HUES48 (cell line): ENCODE results near the gene SELENOI.
"Not testable (repeated sequence)": the region's sequence is repeated elsewhere in the genome, so short reads cannot be mapped to it uniquely, and the experiment has no call there.

ENCODE experiments used
- H3K27ac ChIP-seq: one replicate; pipeline ENCODE4 v1.7.0; 2013; ENCODE audit warnings: low read depth, low read length, inconsistent platforms
- H3K27me3 ChIP-seq: 2 replicates; pipeline ENCODE4 v1.6.1; 2013; ENCODE audit warnings: mild to moderate bottlenecking, low read length; ENCODE audit not compliant: control insufficient read depth, insufficient read depth
- H3K36me3 ChIP-seq: 2 replicates; pipeline ENCODE4 v1.6.1; 2013; ENCODE audit warnings: low read length; ENCODE audit not compliant: control insufficient read depth, insufficient read depth
- H3K4me1 ChIP-seq: 2 replicates; pipeline ENCODE4 v1.6.1; 2013; ENCODE audit warnings: mild to moderate bottlenecking, low read length; ENCODE audit not compliant: control insufficient read depth, insufficient read depth
- H3K4me3 ChIP-seq: 2 replicates; pipeline ENCODE4 v1.5.1; 2013; ENCODE audit warnings: mild to moderate bottlenecking, low read depth, low read length
- H3K9ac ChIP-seq: 2 replicates; pipeline ENCODE4 v1.6.1; 2013; ENCODE audit warnings: mild to moderate bottlenecking, low read depth, low read length, moderate library complexity
- H3K9me3 ChIP-seq: 2 replicates; pipeline ENCODE4 v1.6.1; 2013; ENCODE audit warnings: low read length; ENCODE audit not compliant: control insufficient read depth, insufficient read depth

SELENOI gene

DNA sequence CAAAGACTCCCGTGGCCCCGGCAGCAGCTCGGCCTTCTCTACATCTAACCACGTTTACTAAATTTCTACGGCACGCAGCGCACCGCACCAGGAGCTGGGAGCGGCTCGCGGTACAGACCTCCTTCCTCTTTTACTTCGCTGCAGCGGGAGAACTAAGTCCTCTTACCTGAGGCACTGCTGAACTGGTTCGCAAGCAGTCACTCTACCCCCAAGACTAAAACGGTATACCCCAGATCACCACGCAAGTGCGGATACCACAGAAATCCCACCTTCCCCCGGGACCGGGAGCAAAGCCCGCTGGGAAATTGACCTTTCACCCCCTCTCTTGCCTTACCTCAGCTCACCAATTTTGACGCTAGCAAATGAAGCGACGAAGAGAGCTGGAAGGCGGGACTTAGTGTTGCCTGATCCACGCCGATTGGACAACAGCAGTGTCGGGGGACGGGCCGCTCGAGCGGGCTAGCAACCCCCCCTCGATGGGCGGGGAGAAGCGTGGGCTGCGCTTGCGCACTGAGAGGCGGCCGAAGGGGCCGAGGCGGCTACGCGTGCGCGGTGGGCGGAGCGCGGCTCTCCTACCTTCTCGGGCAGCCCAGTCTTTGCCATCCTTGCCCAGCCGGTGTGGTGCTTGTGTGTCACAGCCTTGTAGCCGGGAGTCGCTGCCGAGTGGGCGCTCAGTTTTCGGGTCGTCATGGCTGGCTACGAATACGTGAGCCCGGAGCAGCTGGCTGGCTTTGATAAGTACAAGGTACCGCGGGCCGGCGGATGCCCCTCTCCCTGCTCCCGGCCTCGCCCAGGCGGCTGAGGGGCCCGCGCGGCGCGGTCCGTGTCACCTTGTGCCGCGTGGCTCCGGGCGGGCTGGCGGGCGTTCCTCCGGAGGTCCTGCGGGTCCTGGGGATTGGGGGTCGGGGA lies at the start of gene SELENOI:
Gene SELENOI, plus strand, starts transcription at position 599 of the 909 bp plus-strand sequence. Its CDS starts 90 bp downstream, at position 689.
- H3K27ac ChIP-seq = peak within 1 kb of the TSS; percentile 95
- no peaks in the 10 kb centered on the region for H3K9me3 ChIP-seq
- peak within 1 kb of the TSS; percentile 84 for H3K9ac ChIP-seq
- H3K27me3 ChIP-seq = no peaks in the 10 kb centered on the region
- peak within 1 kb of the TSS; percentile 78 for H3K4me3 ChIP-seq
- H3K4me1 ChIP-seq = peaks cover 20% of the 10 kb centered on the region
- no peaks in the 10 kb centered on the region; the same call in 1 of the 2 replicates for H3K36me3 ChIP-seq

GRCh38 chr2:26297061-26297460 lies 48.9 kb upstream of the SELENOI start:
- no peak overlapping the region for H3K9ac ChIP-seq
- H3K27ac ChIP-seq = no peak overlapping the region
- no peaks in the 10 kb centered on the region for H3K9me3 ChIP-seq
- peaks cover 24% of the 10 kb centered on the region for H3K4me1 ChIP-seq
- H3K36me3 ChIP-seq = no peaks in the 10 kb centered on the region
- no peaks in the 10 kb centered on the region; the same call in 1 of the 2 replicates for H3K27me3 ChIP-seq
- H3K4me3 ChIP-seq = no peak overlapping the region

DNA sequence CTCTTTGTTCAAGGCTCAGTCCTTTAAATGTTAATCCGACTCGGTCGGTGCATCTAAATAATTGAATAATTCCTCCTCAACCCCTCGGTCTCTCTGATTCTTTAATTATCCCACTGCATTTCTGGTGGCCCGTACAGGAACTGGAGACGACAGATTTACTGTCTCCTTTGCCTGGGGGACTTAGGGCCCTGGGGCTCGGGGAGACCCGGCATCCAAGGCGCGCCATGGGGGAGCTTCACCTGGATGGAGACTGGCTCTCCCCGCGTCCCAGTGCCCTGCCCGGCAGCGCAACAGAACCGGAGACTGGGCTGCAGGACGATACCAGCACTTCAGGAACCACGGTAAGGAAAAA lies 47.7 kb upstream of the SELENOI start:
- Histone ChIP-seq H3K9ac (peak overlapping the region; percentile 60), H3K27ac (no peak overlapping the region), H3K9me3 (no peaks in the 10 kb centered on the region), H3K36me3 (no peaks in the 10 kb centered on the region), H3K27me3 (no peaks in the 10 kb centered on the region; the same call in 1 of the 2 replicates), H3K4me3 (peak overlapping the region; percentile 70), H3K4me1 (peaks cover 24% of the 10 kb centered on the region)

- Histone ChIP-seq H3K4me1 (peaks cover 24% of the 10 kb centered on the region), H3K36me3 (no peaks in the 10 kb centered on the region), H3K27ac (peak overlapping the region; percentile 84), H3K9me3 (no peaks in the 10 kb centered on the region), H3K27me3 (no peaks in the 10 kb centered on the region; the same call in 1 of the 2 replicates), H3K4me3 (peak overlapping the region; percentile 70), H3K9ac (peak overlapping the region; percentile 60)
Observed at GRCh38 chr2:26298638-26299393, 47.1 kb upstream of the SELENOI start.

DNA sequence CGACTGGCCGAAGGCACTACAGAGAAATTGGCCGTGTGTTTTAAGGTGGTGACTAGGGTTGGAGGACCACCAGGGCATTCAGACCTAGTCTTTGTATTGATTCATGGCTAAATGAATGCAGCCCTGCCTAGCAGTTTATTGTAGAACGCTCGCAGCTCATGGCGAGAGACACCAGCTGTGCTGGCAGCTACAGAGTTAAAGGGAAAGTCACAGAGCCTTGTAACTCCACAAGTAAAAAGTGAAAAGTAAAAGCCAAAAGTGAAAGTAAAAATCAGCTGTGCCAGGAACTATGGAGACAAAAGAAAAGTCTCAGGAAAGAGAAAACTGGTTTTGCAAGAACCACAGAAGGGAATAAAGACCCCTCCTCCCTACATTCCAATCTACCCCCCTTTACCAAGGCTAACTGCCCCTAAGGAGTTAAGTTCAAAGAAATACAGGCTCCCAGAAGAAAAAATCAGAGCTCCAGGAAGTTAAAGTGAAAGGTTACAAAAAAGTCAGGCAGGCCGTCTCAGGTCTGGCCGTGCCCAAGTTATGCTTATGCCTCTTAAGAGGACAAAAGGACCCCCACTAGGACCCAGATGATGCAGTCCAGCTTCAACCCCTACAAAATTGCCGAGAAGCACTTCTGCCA lies 46.4 kb upstream of the SELENOI start:
- Histone ChIP-seq H3K36me3 (peaks cover 3% of the 10 kb centered on the region; the same call in 1 of the 2 replicates), H3K27ac (peak overlapping the region; percentile 84), H3K9ac (peak overlapping the region; percentile 60), H3K27me3 (no peaks in the 10 kb centered on the region; the same call in 1 of the 2 replicates), H3K4me3 (peak overlapping the region; percentile 70), H3K9me3 (no peaks in the 10 kb centered on the region), H3K4me1 (peaks cover 24% of the 10 kb centered on the region)

DNA sequence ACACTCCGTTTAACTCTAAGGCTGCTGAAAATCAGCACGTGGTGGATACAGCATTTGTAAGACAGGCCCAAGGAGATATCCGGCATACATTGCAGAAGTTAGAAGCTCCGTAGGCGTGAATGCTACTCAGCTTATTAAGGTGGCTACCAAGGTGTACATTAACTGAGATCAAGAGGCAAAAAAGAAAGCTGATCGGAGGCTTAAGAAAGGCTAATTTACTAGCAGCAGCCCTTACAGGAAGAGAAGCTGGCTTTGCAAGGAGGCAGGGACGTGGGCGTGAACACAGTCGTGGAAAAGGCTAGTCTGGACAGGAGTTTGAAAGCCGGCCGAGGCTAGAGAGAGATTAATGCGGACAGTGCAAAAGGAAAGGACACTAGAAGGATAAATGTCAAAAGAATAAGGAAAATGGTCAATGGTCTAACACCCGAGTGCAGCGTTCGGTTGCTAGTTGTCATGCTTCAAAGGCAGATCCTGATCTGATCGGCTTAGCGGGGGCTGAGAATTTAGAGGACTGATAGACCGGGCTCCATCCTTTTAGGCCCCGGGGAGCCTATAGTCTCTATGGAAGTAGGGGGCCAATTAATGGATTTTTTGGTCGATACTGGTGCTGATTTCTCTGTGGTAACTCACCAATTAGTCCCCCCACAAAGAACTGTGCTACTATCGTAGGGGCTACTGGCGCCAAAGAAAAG lies 45.6 kb upstream of the SELENOI start:
- H3K4me1 ChIP-seq = peaks cover 24% of the 10 kb centered on the region
- H3K36me3 ChIP-seq = peaks cover 3% of the 10 kb centered on the region; the same call in 1 of the 2 replicates
- H3K4me3 ChIP-seq = peak overlapping the region; percentile 70
- peak overlapping the region; percentile 84 for H3K27ac ChIP-seq
- no peaks in the 10 kb centered on the region; the same call in 1 of the 2 replicates for H3K27me3 ChIP-seq
- H3K9me3 ChIP-seq = no peaks in the 10 kb centered on the region
- H3K9ac ChIP-seq = peak overlapping the region; percentile 34; the same call in 1 of the 2 replicates

- H3K27ac ChIP-seq = no peak overlapping the region
- H3K9ac ChIP-seq = no peak overlapping the region
- H3K4me3 ChIP-seq = no peak overlapping the region
- H3K4me1 ChIP-seq = peaks cover 14% of the 10 kb centered on the region
- no peaks in the 10 kb centered on the region for H3K27me3 ChIP-seq
- H3K36me3 ChIP-seq = peaks cover 3% of the 10 kb centered on the region; the same call in 1 of the 2 replicates
- H3K9me3 ChIP-seq = no peaks in the 10 kb centered on the region
Observed at GRCh38 chr2:26302846-26303245, 43.1 kb upstream of the SELENOI start.

GRCh38 chr2:26305094-26305493 lies 40.8 kb upstream of the SELENOI start:
- H3K9me3 ChIP-seq, H3K27ac ChIP-seq, H3K9ac ChIP-seq, H3K27me3 ChIP-seq, H3K4me3 ChIP-seq, H3K36me3 ChIP-seq: not testable (repeated sequence)
- peaks cover 12% of the 10 kb centered on the region for H3K4me1 ChIP-seq

- no peaks in the 10 kb centered on the region for H3K27me3 ChIP-seq
- peaks cover 8% of the 10 kb centered on the region for H3K4me1 ChIP-seq
- no peak overlapping the region for H3K27ac ChIP-seq
- no peak overlapping the region for H3K4me3 ChIP-seq
- no peaks in the 10 kb centered on the region for H3K9me3 ChIP-seq
- no peak overlapping the region for H3K9ac ChIP-seq
- H3K36me3 ChIP-seq = peaks cover 3% of the 10 kb centered on the region; the same call in 1 of the 2 replicates
Observed at GRCh38 chr2:26305540-26305939, 40.4 kb upstream of the SELENOI start.

GRCh38 chr2:26309921-26310320 lies 36.0 kb upstream of the SELENOI start:
- Histone ChIP-seq H3K36me3 (no peaks in the 10 kb centered on the region), H3K27me3 (no peaks in the 10 kb centered on the region), H3K9me3 (no peaks in the 10 kb centered on the region), H3K4me3 (no peak overlapping the region), H3K27ac (no peak overlapping the region), H3K9ac (no peak overlapping the region), H3K4me1 (no peaks in the 10 kb centered on the region)
